Lower lobe of right lung (tissue), 2 donors: Measurements from ENCODE around the gene PAMR1. TPM values are rescaled to one million over a fixed set of nuclear protein-coding genes. Genes with fewer than 3 reads are reported as not detected.

ENCODE experiments used
- ATAC-seq, 2 donors: fragments of 200-7000 bp; cut with Tn5 transposase; one replicate each; pipeline ENCODE4 v1.9.1; 2020 to 2022; ENCODE audit warnings: mild to moderate bottlenecking in 2 of 2, moderate library complexity in 2 of 2
- DNase-seq: peaks from one replicate; pipeline ENCODE4 v3.0.0-alpha.2; 2020
- H3K27ac ChIP-seq: fragments of 200-600 bp; one replicate; pipeline ENCODE4 v1.8.0; 2022
- H3K27me3 ChIP-seq: fragments of 200-600 bp; one replicate; pipeline ENCODE4 v1.8.0; 2022; ENCODE audit warnings: low read depth
- H3K36me3 ChIP-seq: fragments of 200-600 bp; one replicate; pipeline ENCODE4 v1.8.0; 2022; ENCODE audit warnings: mild to moderate bottlenecking
- H3K4me1 ChIP-seq: fragments of 200-600 bp; one replicate; pipeline ENCODE4 v1.8.0; 2022
- H3K4me3 ChIP-seq: fragments of 200-600 bp; one replicate; pipeline ENCODE4 v1.8.0; 2022; ENCODE audit warnings: mild to moderate bottlenecking
- H3K9me3 ChIP-seq: fragments of 200-600 bp; one replicate; pipeline ENCODE4 v1.8.0; 2022
- intact Hi-C: fragments of 100-400 bp; cut with DNase I; formaldehyde crosslinking; loops from one replicate; pipeline ENCODE4 v1.11.0; 2022
- total RNA-seq: library from RNA; stranded (reverse); fragmentation: NEBNext Ultra II Directional; extraction: Animal tissue kit (Norgen Biotek cat#: 25700); gene quantifications from one replicate; pipeline ENCODE4 v1.2.1, GENCODE V29; 2021
- TF ChIP-seq, protein P1 (sequence below): fragments of 200-600 bp; IDR thresholded peaks from one replicate; pipeline ENCODE4 v1.8.0; 2022; ENCODE audit warnings: antibody characterized with exemption, mild to moderate bottlenecking
- donor health status: DM: no; HTN: yes; CAD: no; lungs with severe emphysema.

PAMR1 gene
- total RNA-seq, 1 donor from 2014 or later, result 5.6 TPM

GRCh38 chr11:35420371-35420770 lies 105.0 kb downstream of the PAMR1 start:
- H3K27ac ChIP-seq, result no peak overlapping the region
- DNase-seq (peak; percentile 55), ATAC-seq (peak in 1 of 2 donors; percentile 34)
- no peaks in the 10 kb centered on the region for H3K9me3 ChIP-seq
- TF ChIP-seq, protein P1, sequence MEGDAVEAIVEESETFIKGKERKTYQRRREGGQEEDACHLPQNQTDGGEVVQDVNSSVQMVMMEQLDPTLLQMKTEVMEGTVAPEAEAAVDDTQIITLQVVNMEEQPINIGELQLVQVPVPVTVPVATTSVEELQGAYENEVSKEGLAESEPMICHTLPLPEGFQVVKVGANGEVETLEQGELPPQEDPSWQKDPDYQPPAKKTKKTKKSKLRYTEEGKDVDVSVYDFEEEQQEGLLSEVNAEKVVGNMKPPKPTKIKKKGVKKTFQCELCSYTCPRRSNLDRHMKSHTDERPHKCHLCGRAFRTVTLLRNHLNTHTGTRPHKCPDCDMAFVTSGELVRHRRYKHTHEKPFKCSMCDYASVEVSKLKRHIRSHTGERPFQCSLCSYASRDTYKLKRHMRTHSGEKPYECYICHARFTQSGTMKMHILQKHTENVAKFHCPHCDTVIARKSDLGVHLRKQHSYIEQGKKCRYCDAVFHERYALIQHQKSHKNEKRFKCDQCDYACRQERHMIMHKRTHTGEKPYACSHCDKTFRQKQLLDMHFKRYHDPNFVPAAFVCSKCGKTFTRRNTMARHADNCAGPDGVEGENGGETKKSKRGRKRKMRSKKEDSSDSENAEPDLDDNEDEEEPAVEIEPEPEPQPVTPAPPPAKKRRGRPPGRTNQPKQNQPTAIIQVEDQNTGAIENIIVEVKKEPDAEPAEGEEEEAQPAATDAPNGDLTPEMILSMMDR, result no peak
- H3K4me1 ChIP-seq, result peaks cover 19% of the 10 kb centered on the region
- intact Hi-C loops, result no loop called here
- H3K36me3 ChIP-seq, result no peaks in the 10 kb centered on the region
- H3K27me3 ChIP-seq, result peaks cover 49% of the 10 kb centered on the region
- H3K4me3 ChIP-seq, result peak overlapping the region; percentile 54

GRCh38 chr11:35419830-35420333 lies 105.5 kb downstream of the PAMR1 start:
- ATAC-seq, result peak; percentile 46 to 48
- TF ChIP-seq, protein P1, result no peak
- peak; percentile 43 for DNase-seq
- peak overlapping the region; percentile 54 for H3K4me3 ChIP-seq
- intact Hi-C loops, result no loop called here
- H3K4me1 ChIP-seq, result peaks cover 19% of the 10 kb centered on the region
- H3K27ac ChIP-seq, result no peak overlapping the region
- H3K36me3 ChIP-seq, result no peaks in the 10 kb centered on the region
- H3K27me3 ChIP-seq, result peaks cover 51% of the 10 kb centered on the region
- H3K9me3 ChIP-seq, result no peaks in the 10 kb centered on the region

DNA sequence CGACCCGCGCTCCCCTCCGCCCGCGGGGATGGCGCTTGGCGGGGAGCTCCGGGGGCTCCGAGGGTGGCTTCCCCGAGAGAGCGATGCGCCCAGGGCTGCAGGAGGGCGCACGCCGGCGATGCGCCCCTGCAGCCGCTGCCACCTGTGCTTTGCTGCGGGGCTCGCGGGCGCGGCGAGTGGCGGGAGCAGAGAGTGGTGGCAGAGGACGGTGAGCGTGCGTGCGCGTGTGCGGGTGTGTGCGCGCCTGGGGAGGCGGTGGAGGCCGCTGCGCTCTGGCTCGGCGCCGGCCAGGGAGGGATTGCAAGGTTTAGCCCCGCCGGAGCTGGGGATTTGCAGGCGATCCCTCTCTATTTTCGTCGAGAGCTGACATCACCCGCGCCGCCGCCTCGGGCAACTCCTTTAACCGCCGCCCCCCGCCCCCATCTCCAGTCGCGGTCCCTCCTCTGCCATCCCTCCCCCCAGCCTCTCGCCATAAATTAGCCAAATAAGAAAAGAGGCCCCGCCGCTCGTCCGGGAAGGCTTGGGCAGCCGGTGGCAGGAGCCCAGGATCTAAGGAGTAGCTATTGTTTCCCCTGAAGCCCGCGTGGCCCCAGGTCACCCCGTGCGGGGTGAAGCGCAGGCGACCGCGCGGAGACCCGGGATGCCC lies 106.1 kb downstream of the PAMR1 start, which contains the start of gene SLC1A2:
Gene SLC1A2, minus strand, starts transcription at position 375 of the 646 bp plus-strand sequence. CDS start 592 bp downstream, outside the sequence.
- Histone ChIP-seq H3K4me3 (peak within 1 kb of the TSS; percentile 54), H3K27ac (no peak within 1 kb of the TSS), H3K27me3 (peaks cover 51% of the 10 kb centered on the region), H3K36me3 (no peaks in the 10 kb centered on the region), H3K4me1 (peaks cover 19% of the 10 kb centered on the region), H3K9me3 (no peaks in the 10 kb centered on the region)
- ATAC-seq (peak; percentile 53 to 60), DNase-seq (peak; percentile 43)
- TF ChIP-seq, protein P1, result no peak
- intact Hi-C loops, result no loop called here

- TF ChIP-seq, protein P1, result no peak
- H3K36me3 ChIP-seq, result no peaks in the 10 kb centered on the region
- peaks cover 51% of the 10 kb centered on the region for H3K27me3 ChIP-seq
- DNase-seq, result peak; percentile 50
- peak; percentile 66 to 72 for ATAC-seq
- peaks cover 19% of the 10 kb centered on the region for H3K4me1 ChIP-seq
- H3K4me3 ChIP-seq, result peak overlapping the region; percentile 54
- no peak overlapping the region for H3K27ac ChIP-seq
- intact Hi-C loops, result no loop called here
- H3K9me3 ChIP-seq, result no peaks in the 10 kb centered on the region
These were observed 106.9 kb downstream of the PAMR1 start for GRCh38 chr11:35418282-35419183.

DNA sequence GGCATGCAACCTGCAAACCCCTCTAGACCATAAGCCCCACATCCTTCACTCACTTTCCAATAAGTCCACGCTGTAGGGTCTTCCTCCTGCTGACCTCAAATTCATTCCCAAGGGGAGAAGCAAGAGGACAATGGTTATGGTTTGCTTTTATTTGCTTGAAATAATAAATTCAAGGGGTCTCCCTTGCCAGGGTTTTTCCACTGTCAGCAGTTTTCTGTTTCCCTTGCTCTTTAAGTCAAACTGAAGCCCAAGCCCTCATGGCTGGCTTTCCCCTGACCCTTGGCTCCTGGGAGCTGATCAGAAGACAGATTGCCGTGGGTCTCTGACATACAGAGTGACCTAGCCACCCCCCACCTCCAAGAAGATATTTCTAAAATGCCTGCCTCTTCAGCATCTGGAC lies 109.9 kb downstream of the PAMR1 start:
- H3K4me3 ChIP-seq, result no peak overlapping the region
- DNase-seq (no peak), ATAC-seq (no peak)
- peaks cover 46% of the 10 kb centered on the region for H3K27me3 ChIP-seq
- no peaks in the 10 kb centered on the region for H3K36me3 ChIP-seq
- peaks cover 18% of the 10 kb centered on the region for H3K4me1 ChIP-seq
- no peaks in the 10 kb centered on the region for H3K9me3 ChIP-seq
- H3K27ac ChIP-seq, result no peak overlapping the region
- TF ChIP-seq, protein P1, result no peak
- intact Hi-C loops, result no loop called here
